Naive thymus-derived CD8-positive, alpha-beta T cell (primary cell): ENCODE data around the gene PIP5K1B. TPM values are rescaled to one million over a fixed set of nuclear protein-coding genes. Genes with fewer than 3 reads are reported as not detected.
A peak's percentile ranks its signal among the peaks of the same experiment; 100 is the strongest.

ENCODE experiments used
- ATAC-seq, 2 donors: fragments of 150-1000 bp; cut with Tn5 transposase in 1 of 2; sonication (Bioruptor Pico), chemical (Tn5 transposase) in 1 of 2; 1 replicate in 1 of 2; 2 replicates in 1 of 2; pipeline ENCODE4 v1.10.0; 2021; ENCODE audit warnings: mild to moderate bottlenecking in 2 of 2, moderate library complexity in 2 of 2
- POLR2A ChIA-PET: fragments of 350-600 bp; sonication (Branson Sonifier 250); formaldehyde crosslinking; loops from one replicate; lab custom pipeline; 2021; ENCODE audit warnings: antibody characterized with exemption; lab: Charles Lee
- DNase-seq, 10 donors: peaks; one replicate each; pipeline versions ENCODE4 v3.0.0 to v3.0.0-alpha.2; 2020 to 2022
- H3K27ac Mint-ChIP-seq, 10 donors: one replicate each; pipeline ENCODE4 v1.8.0; 2020 to 2022; ENCODE audit warnings: mild to moderate bottlenecking in 10 of 10, mixed read lengths in 10 of 10, moderate library complexity in 4 of 10, inconsistent platforms in 1 of 10
- H3K27me3 Mint-ChIP-seq, 5 donors: one replicate each; pipeline ENCODE4 v1.8.0; 2021 to 2022; ENCODE audit warnings: mixed read lengths in 5 of 5
- H3K36me3 Mint-ChIP-seq, 3 donors: one replicate each; pipeline ENCODE4 v1.8.0; 2020 to 2022; ENCODE audit warnings: mixed read lengths in 3 of 3, mild to moderate bottlenecking in 2 of 3, inconsistent platforms in 1 of 3
- H3K4me1 Mint-ChIP-seq, 4 donors: one replicate each; pipeline ENCODE4 v1.8.0; 2021 to 2022; ENCODE audit warnings: mixed read lengths in 4 of 4
- H3K4me3 Mint-ChIP-seq, 10 donors: one replicate each; pipeline ENCODE4 v1.8.0; 2020 to 2022; ENCODE audit warnings: mild to moderate bottlenecking in 10 of 10, mixed read lengths in 10 of 10, moderate library complexity in 6 of 10, inconsistent platforms in 1 of 10
- H3K9me3 Mint-ChIP-seq, 9 donors: one replicate each; pipeline ENCODE4 v1.8.0; 2020 to 2022; ENCODE audit warnings: mixed read lengths in 9 of 9, mild to moderate bottlenecking in 3 of 9, inconsistent platforms in 1 of 9, moderate library complexity in 1 of 9
- polyA plus RNA-seq, 3 donors: library from polyadenylated mRNA; unstranded; fragments of 300-500 nt; fragmentation: Illumina TruSeq; gene quantifications; one replicate each; pipeline ENCODE4 v1.2.3, GENCODE V29; 2021
- total RNA-seq, 8 experiments: library from RNA in 2 of 8; stranded (reverse) in 2 of 8; gene quantifications; one replicate each; pipeline ENCODE4 v1.2.3 and lab custom pipeline; 2021 to 2026

Gene PIP5K1B
- 1 to 10 TPM in 1 of 2 experiments, under 1 TPM in 1; 0.47 to 1.2 TPM for total RNA-seq
- polyA plus RNA-seq: under 1 TPM in 1 of 3 donors, not detected in 2; 0.18 TPM
- 0.07 to 0.98 (median 0.37) reads per million in 6 experiments for total RNA-seq (lab: John Stamatoyannopoulos, UW)

GRCh38 chr9:68704814-68705530 lies at the start of gene PIP5K1B:
Gene PIP5K1B, plus strand, starts transcription at chr9:68705240. Its CDS starts 117,375 bp downstream, at chr9:68822615.
- ATAC-seq (peak; percentile 64 to 73), DNase-seq (peak in 3 of 10 donors; percentile 3 to 27 (median 10))
- POLR2A ChIA-PET: no interaction called here
- Mint-ChIP-seq H3K4me3 (peak within 1 kb of the TSS; percentile 67 to 89 (median 78)), H3K27me3 (peaks cover 38 to 93% (median 63%) of the 10 kb centered on the region in 5 donors), H3K36me3 (no peaks in the 10 kb centered on the region), H3K4me1 (peaks cover 10 to 54% (median 21%) of the 10 kb centered on the region in 4 donors), H3K9me3 (no peaks in the 10 kb centered on the region), H3K27ac (peak within 1 kb of the TSS in 1 of 10 donors; percentile 13)

- Mint-ChIP-seq H3K27ac (no peak overlapping the region), H3K4me3 (no peak overlapping the region), H3K36me3 (no peaks in the 10 kb centered on the region), H3K4me1 (peaks cover 0 to 4% (median 0%) of the 10 kb centered on the region in 4 donors), H3K9me3 (peaks cover 0 to 6% (median 0%) of the 10 kb centered on the region in 9 donors), H3K27me3 (peaks cover 2 to 26% (median 6%) of the 10 kb centered on the region in 5 donors)
- DNase-seq (no peak), ATAC-seq (no peak)
- POLR2A ChIA-PET: no interaction called here
Observed at GRCh38 chr9:68664036-68664435, 41.0 kb upstream of the PIP5K1B start.

GRCh38 chr9:68668127-68668526 lies 36.9 kb upstream of the PIP5K1B start:
- Mint-ChIP-seq H3K4me3 (no peak overlapping the region), H3K27me3 (peaks cover 0 to 12% (median 2%) of the 10 kb centered on the region in 5 donors), H3K27ac (no peak overlapping the region), H3K9me3 (no peaks in the 10 kb centered on the region), H3K36me3 (no peaks in the 10 kb centered on the region), H3K4me1 (peaks cover 0 to 4% (median 0%) of the 10 kb centered on the region in 4 donors)
- POLR2A ChIA-PET: no interaction called here
- DNase-seq (no peak), ATAC-seq (no peak)

GRCh38 chr9:68669218-68669617 lies 35.8 kb upstream of the PIP5K1B start:
- Mint-ChIP-seq H3K9me3 (no peaks in the 10 kb centered on the region), H3K36me3 (no peaks in the 10 kb centered on the region), H3K27ac (peak overlapping the region in 1 of 10 donors; percentile 38), H3K27me3 (peaks cover 0 to 10% (median 2%) of the 10 kb centered on the region in 5 donors), H3K4me3 (no peak overlapping the region), H3K4me1 (no peaks in the 10 kb centered on the region)
- POLR2A ChIA-PET: no interaction called here
- no peak for ATAC-seq
- no peak for DNase-seq

GRCh38 chr9:68672215-68672614 lies 32.8 kb upstream of the PIP5K1B start:
- POLR2A ChIA-PET: no interaction called here
- Mint-ChIP-seq H3K4me1 (no peaks in the 10 kb centered on the region), H3K27ac (no peak overlapping the region)

GRCh38 chr9:68672625-68673024 lies 32.4 kb upstream of the PIP5K1B start:
- Mint-ChIP-seq H3K9me3 (no peaks in the 10 kb centered on the region), H3K27ac (no peak overlapping the region), H3K36me3 (no peaks in the 10 kb centered on the region), H3K4me1 (no peaks in the 10 kb centered on the region), H3K27me3 (peaks cover 3 to 20% (median 12%) of the 10 kb centered on the region in 5 donors), H3K4me3 (no peak overlapping the region)
- DNase-seq (no peak), ATAC-seq (no peak)
- POLR2A ChIA-PET: no interaction called here

More at GRCh38 chr9:68672215-68672614, 32.8 kb upstream of the PIP5K1B start:
- DNase-seq (no peak), ATAC-seq (no peak)
- Mint-ChIP-seq H3K27me3 (peaks cover 3 to 20% (median 8%) of the 10 kb centered on the region in 5 donors), H3K4me3 (no peak overlapping the region), H3K9me3 (no peaks in the 10 kb centered on the region), H3K36me3 (no peaks in the 10 kb centered on the region)

GRCh38 chr9:68678430-68678829 lies 26.6 kb upstream of the PIP5K1B start:
- Mint-ChIP-seq H3K9me3 (no peaks in the 10 kb centered on the region), H3K36me3 (no peaks in the 10 kb centered on the region), H3K4me3 (no peak overlapping the region), H3K27ac (no peak overlapping the region), H3K4me1 (peaks cover 0 to 7% (median 0%) of the 10 kb centered on the region in 4 donors), H3K27me3 (peaks cover 7 to 23% (median 14%) of the 10 kb centered on the region in 5 donors)
- ATAC-seq (peak in 1 of 2 donors; percentile 35), DNase-seq (no peak)
- POLR2A ChIA-PET: no interaction called here

GRCh38 chr9:68683433-68683832 lies 21.6 kb upstream of the PIP5K1B start:
- H3K4me1 Mint-ChIP-seq: peaks cover 0 to 15% (median 0%) of the 10 kb centered on the region in 4 donors
- ATAC-seq (no peak), DNase-seq (no peak)
- H3K4me3 Mint-ChIP-seq: no peak overlapping the region
- POLR2A ChIA-PET: no interaction called here
- no peak overlapping the region for H3K27ac Mint-ChIP-seq
- H3K9me3 Mint-ChIP-seq: no peaks in the 10 kb centered on the region
- peaks cover 14 to 39% (median 17%) of the 10 kb centered on the region in 5 donors for H3K27me3 Mint-ChIP-seq
- no peaks in the 10 kb centered on the region for H3K36me3 Mint-ChIP-seq

- Mint-ChIP-seq H3K27me3 (peaks cover 15 to 48% (median 17%) of the 10 kb centered on the region in 5 donors), H3K4me1 (peaks cover 0 to 14% (median 0%) of the 10 kb centered on the region in 4 donors), H3K36me3 (no peaks in the 10 kb centered on the region), H3K27ac (no peak overlapping the region), H3K9me3 (no peaks in the 10 kb centered on the region), H3K4me3 (no peak overlapping the region)
- DNase-seq (no peak), ATAC-seq (no peak)
- POLR2A ChIA-PET: no interaction called here
Observed at GRCh38 chr9:68685213-68685612, 19.8 kb upstream of the PIP5K1B start.

- ATAC-seq: no peak
- peaks cover 16 to 48% (median 17%) of the 10 kb centered on the region in 5 donors for H3K27me3 Mint-ChIP-seq
- no peak for DNase-seq
- H3K4me1 Mint-ChIP-seq: peaks cover 0 to 14% (median 0%) of the 10 kb centered on the region in 4 donors
- H3K9me3 Mint-ChIP-seq: no peaks in the 10 kb centered on the region
- POLR2A ChIA-PET: no interaction called here
- H3K4me3 Mint-ChIP-seq: no peak overlapping the region
- no peaks in the 10 kb centered on the region for H3K36me3 Mint-ChIP-seq
- no peak overlapping the region for H3K27ac Mint-ChIP-seq
Observed at GRCh38 chr9:68685770-68686169, 19.3 kb upstream of the PIP5K1B start.

GRCh38 chr9:68690088-68690487 lies 15.0 kb upstream of the PIP5K1B start:
- Mint-ChIP-seq H3K27ac (no peak overlapping the region), H3K36me3 (no peaks in the 10 kb centered on the region), H3K9me3 (no peaks in the 10 kb centered on the region), H3K27me3 (peaks cover 13 to 53% (median 17%) of the 10 kb centered on the region in 5 donors), H3K4me3 (no peak overlapping the region), H3K4me1 (peaks cover 0 to 2% (median 0%) of the 10 kb centered on the region in 4 donors)
- DNase-seq (no peak), ATAC-seq (no peak)
- POLR2A ChIA-PET: no interaction called here

GRCh38 chr9:68692519-68692918 lies 12.5 kb upstream of the PIP5K1B start:
- H3K36me3 Mint-ChIP-seq: peaks cover 0 to 10% (median 2%) of the 10 kb centered on the region in 3 donors
- peaks cover 9 to 56% (median 18%) of the 10 kb centered on the region in 5 donors for H3K27me3 Mint-ChIP-seq
- no peak for DNase-seq
- H3K27ac Mint-ChIP-seq: no peak overlapping the region
- POLR2A ChIA-PET: no interaction called here
- ATAC-seq: no peak
- peaks cover 0 to 15% (median 3%) of the 10 kb centered on the region in 9 donors for H3K9me3 Mint-ChIP-seq
- no peak overlapping the region for H3K4me3 Mint-ChIP-seq
- no peaks in the 10 kb centered on the region for H3K4me1 Mint-ChIP-seq

GRCh38 chr9:68694125-68694524 lies 10.9 kb upstream of the PIP5K1B start:
- ATAC-seq (no peak), DNase-seq (no peak)
- peaks cover 0 to 10% (median 2%) of the 10 kb centered on the region in 3 donors for H3K36me3 Mint-ChIP-seq
- peaks cover 19 to 64% (median 23%) of the 10 kb centered on the region in 5 donors for H3K27me3 Mint-ChIP-seq
- no peaks in the 10 kb centered on the region for H3K4me1 Mint-ChIP-seq
- H3K4me3 Mint-ChIP-seq: no peak overlapping the region
- H3K27ac Mint-ChIP-seq: no peak overlapping the region
- H3K9me3 Mint-ChIP-seq: peaks cover 0 to 15% (median 3%) of the 10 kb centered on the region in 9 donors
- POLR2A ChIA-PET: no interaction called here
